Cardiac ventricle fibroblast (primary cell): ENCODE measurements around the gene PCDHGA11. TPM values are rescaled to one million over a fixed set of nuclear protein-coding genes. Genes with fewer than 3 reads are reported as not detected.

Experiments
- total RNA-seq: library from RNA; depleted of rRNA; stranded (reverse); fragments of >200 nt; gene quantifications from 2 replicates; pipeline ENCODE4 v1.2.3, GENCODE V29; 2015

Gene PCDHGA11
- 15.6 and 18.8 TPM in 2 replicates for total RNA-seq

GRCh38 chr5:141420855-141421488 lies at the start of gene PCDHGA11:
Gene PCDHGA11 (plus strand): TSS chr5:141421051. CDS start chr5:141421228, 177 bp downstream.

GRCh38 chr5:141373673-141374317 lies 47.1 kb upstream of the PCDHGA11 start, which contains the start of gene PCDHGA6:
Gene PCDHGA6 (plus strand): TSS chr5:141373891. CDS start chr5:141374084, 193 bp downstream.

GRCh38 chr5:141382469-141383294 lies 38.2 kb upstream of the PCDHGA11 start, which contains the start of gene PCDHGA7:
Gene PCDHGA7 (plus strand): TSS chr5:141382742. CDS start chr5:141382900, 158 bp downstream.

GRCh38 chr5:141387557-141388311 lies 33.1 kb upstream of the PCDHGA11 start, which contains the start of gene PCDHGB4:
Gene PCDHGB4 (plus strand): TSS chr5:141387698. CDS start chr5:141387885, 187 bp downstream.

GRCh38 chr5:141392429-141393198 lies 28.2 kb upstream of the PCDHGA11 start, which contains the start of gene PCDHGA8:
Gene PCDHGA8 (plus strand): TSS chr5:141392633. CDS start chr5:141392814, 181 bp downstream.

GRCh38 chr5:141397756-141398551 lies 22.9 kb upstream of the PCDHGA11 start, which contains the start of gene PCDHGB5:
Gene PCDHGB5 (plus strand): TSS chr5:141397947. CDS start chr5:141398128, 181 bp downstream.

GRCh38 chr5:141402553-141403243 lies 18.2 kb upstream of the PCDHGA11 start, which contains the start of gene PCDHGA9:
Gene PCDHGA9 (plus strand): TSS chr5:141402778. CDS start chr5:141402953, 175 bp downstream.

GRCh38 chr5:141407790-141408505 lies 12.9 kb upstream of the PCDHGA11 start, which contains the start of gene PCDHGB6:
Gene PCDHGB6 (plus strand): TSS chr5:141408021. CDS start chr5:141408203, 182 bp downstream.

GRCh38 chr5:141412854-141413539 lies 7.9 kb upstream of the PCDHGA11 start, which contains the start of gene PCDHGA10:
Gene PCDHGA10 (plus strand): TSS chr5:141412987. CDS start chr5:141413176, 189 bp downstream.

GRCh38 chr5:141417494-141418172 lies 3.2 kb upstream of the PCDHGA11 start, which contains the start of gene PCDHGB7:
Gene PCDHGB7 (plus strand): TSS chr5:141417677. CDS start chr5:141417860, 183 bp downstream.

GRCh38 chr5:141430332-141431113 lies 9.7 kb downstream of the PCDHGA11 start, which contains the start of gene PCDHGA12:
Gene PCDHGA12 (plus strand): TSS chr5:141430507. CDS start chr5:141430760, 253 bp downstream.

Other genes starting within 250 kb of the PCDHGA11 start
- 1.2 and 1.3 TPM in 2 replicates for gene PCDHB7, start 248.4 kb upstream of the PCDHGA11 start, total RNA-seq
- 0.12 and 1.1 TPM in 2 replicates for gene PCDHB8, start 243.3 kb upstream of the PCDHGA11 start, total RNA-seq
- 0.81 and 1.0 TPM in 2 replicates for gene PCDHB16, start 238.7 kb upstream of the PCDHGA11 start, total RNA-seq
- gene PCDHB9, start 233.9 kb upstream of the PCDHGA11 start, total RNA-seq: 0.56 and 1.0 TPM in 2 replicates
- 0.56 and 1.2 TPM in 2 replicates for gene PCDHB10, start 228.7 kb upstream of the PCDHGA11 start, total RNA-seq
- gene PCDHB11, start 221.4 kb upstream of the PCDHGA11 start, total RNA-seq: 0.34 and 0.62 TPM in 2 replicates
- gene PCDHB12, start 212.3 kb upstream of the PCDHGA11 start, total RNA-seq: 0.29 and 0.56 TPM in 2 replicates
- gene PCDHB13, start 207.1 kb upstream of the PCDHGA11 start, total RNA-seq: 1.4 and 1.7 TPM in 2 replicates
- 1.2 and 2.5 TPM in 2 replicates for gene PCDHB14, start 197.7 kb upstream of the PCDHGA11 start, total RNA-seq
- gene PCDHB15, start 175.7 kb upstream of the PCDHGA11 start, total RNA-seq: 1.6 and 1.7 TPM in 2 replicates
- 0.12 TPM in 1 of 2 replicates, not detected in the other for gene SLC25A2, start 117.0 kb upstream of the PCDHGA11 start, total RNA-seq
- 47.1 and 52.2 TPM in 2 replicates for gene TAF7, start 100.3 kb upstream of the PCDHGA11 start, total RNA-seq
- 0.19 and 1.3 TPM in 2 replicates for gene PCDHGA1, start 90.5 kb upstream of the PCDHGA11 start, total RNA-seq
- gene PCDHGA2, start 82.3 kb upstream of the PCDHGA11 start, total RNA-seq: 3.5 and 5.2 TPM in 2 replicates
- gene PCDHGA3, start 77.2 kb upstream of the PCDHGA11 start, total RNA-seq: 5.1 and 8.1 TPM in 2 replicates
- 1.6 and 2.6 TPM in 2 replicates for gene PCDHGB1, start 71.0 kb upstream of the PCDHGA11 start, total RNA-seq
- 5.8 and 6.8 TPM in 2 replicates for gene PCDHGA4, start 66.0 kb upstream of the PCDHGA11 start, total RNA-seq
- 4.5 and 6.7 TPM in 2 replicates for gene PCDHGB2, start 61.1 kb upstream of the PCDHGA11 start, total RNA-seq
- 3.0 and 3.1 TPM in 2 replicates for gene PCDHGA5, start 56.9 kb upstream of the PCDHGA11 start, total RNA-seq
- 3.2 and 3.8 TPM in 2 replicates for gene PCDHGB3, start 50.8 kb upstream of the PCDHGA11 start, total RNA-seq
- 6.9 and 10.2 TPM in 2 replicates for gene PCDHGA6, start 47.2 kb upstream of the PCDHGA11 start, total RNA-seq
- 9.9 and 10.7 TPM in 2 replicates for gene PCDHGA7, start 38.3 kb upstream of the PCDHGA11 start, total RNA-seq
- 14.1 and 14.6 TPM in 2 replicates for gene PCDHGB4, start 33.4 kb upstream of the PCDHGA11 start, total RNA-seq
- 1.4 and 1.5 TPM in 2 replicates for gene PCDHGA8, start 28.4 kb upstream of the PCDHGA11 start, total RNA-seq
- gene PCDHGB5, start 23.1 kb upstream of the PCDHGA11 start, total RNA-seq: 32.0 and 38.0 TPM in 2 replicates
- gene PCDHGA9, start 18.3 kb upstream of the PCDHGA11 start, total RNA-seq: 5.3 and 6.2 TPM in 2 replicates
- 2.6 and 3.6 TPM in 2 replicates for gene PCDHGB6, start 13.0 kb upstream of the PCDHGA11 start, total RNA-seq
- 8.7 and 11.3 TPM in 2 replicates for gene PCDHGA10, start 8.1 kb upstream of the PCDHGA11 start, total RNA-seq
- gene PCDHGB7, start 3.4 kb upstream of the PCDHGA11 start, total RNA-seq: 19.9 and 21.6 TPM in 2 replicates
- 41.9 and 43.9 TPM in 2 replicates for gene PCDHGA12, start 9.5 kb downstream of the PCDHGA11 start, total RNA-seq
- 95.9 and 108 TPM in 2 replicates for gene PCDHGC3, start 54.9 kb downstream of the PCDHGA11 start, total RNA-seq
- 1.1 and 26.8 TPM in 2 replicates for gene PCDHGC4, start 64.0 kb downstream of the PCDHGA11 start, total RNA-seq
- 2.1 and 2.9 TPM in 2 replicates for gene PCDHGC5, start 68.0 kb downstream of the PCDHGA11 start, total RNA-seq
- 26.5 and 32.1 TPM in 2 replicates for gene DIAPH1, start 197.9 kb downstream of the PCDHGA11 start, total RNA-seq
- gene HDAC3, start 215.8 kb downstream of the PCDHGA11 start, total RNA-seq: 32.7 and 38.1 TPM in 2 replicates
- 0.44 and 1.9 TPM in 2 replicates for gene RELL2, start 215.9 kb downstream of the PCDHGA11 start, total RNA-seq
- 6.5 and 6.7 TPM in 2 replicates for gene FCHSD1, start 230.4 kb downstream of the PCDHGA11 start, total RNA-seq